ENCODE measurements around the gene SLAMF9. TPM values are rescaled to one million over a fixed set of nuclear protein-coding genes. Genes with fewer than 3 reads are reported as not detected.

The SLAMF9 gene
- total RNA-seq, 1 experiment from 2014 or later = not detected

Other genes starting within 250 kb of the SLAMF9 start
- 1.3 TPM for gene CRP, start 239.6 kb downstream of the SLAMF9 start, total RNA-seq (2021; ENCODE audit: unreplicated experiment)
- 35.8 TPM for gene DUSP23, start 173.3 kb downstream of the SLAMF9 start, total RNA-seq (2021; ENCODE audit: unreplicated experiment)
- not detected for gene FCRL6, start 151.9 kb downstream of the SLAMF9 start, total RNA-seq (2021; ENCODE audit: unreplicated experiment)
- gene SLAMF8, start 127.4 kb downstream of the SLAMF9 start, total RNA-seq (2021; ENCODE audit: unreplicated experiment) = not detected
- gene VSIG8, start 91.6 kb downstream of the SLAMF9 start, total RNA-seq (2021; ENCODE audit: unreplicated experiment) = not detected
- 0.59 TPM for gene CFAP45, start 54.1 kb downstream of the SLAMF9 start, total RNA-seq (2021; ENCODE audit: unreplicated experiment)
- gene TAGLN2, start 28.7 kb downstream of the SLAMF9 start, total RNA-seq (2021; ENCODE audit: unreplicated experiment) = 127 TPM
- gene IGSF9, start 8.6 kb downstream of the SLAMF9 start, total RNA-seq (2021; ENCODE audit: unreplicated experiment) = 10.3 TPM
- gene PIGM, start 77.8 kb upstream of the SLAMF9 start, total RNA-seq (2021; ENCODE audit: unreplicated experiment) = 4.1 TPM
- 0.57 TPM for gene KCNJ10, start 115.9 kb upstream of the SLAMF9 start, total RNA-seq (2021; ENCODE audit: unreplicated experiment)
- 0.05 TPM for gene KCNJ9, start 127.3 kb upstream of the SLAMF9 start, total RNA-seq (2021; ENCODE audit: unreplicated experiment)
- gene IGSF8, start 144.4 kb upstream of the SLAMF9 start, total RNA-seq (2021; ENCODE audit: unreplicated experiment) = 35.6 TPM
- not detected for gene ATP1A2, start 161.5 kb upstream of the SLAMF9 start, total RNA-seq (2021; ENCODE audit: unreplicated experiment)
- not detected for gene ATP1A4, start 197.4 kb upstream of the SLAMF9 start, total RNA-seq (2021; ENCODE audit: unreplicated experiment)
- gene CASQ1, start 236.3 kb upstream of the SLAMF9 start, total RNA-seq (2021; ENCODE audit: unreplicated experiment) = not detected